NCI-H748 (cell line): Measurements from ENCODE around the gene KRT86.

ENCODE experiments used
- DNase-seq: peaks from one replicate; lab custom pipeline; 2025; ENCODE audit not compliant: unreplicated experiment; lab: John Stamatoyannopoulos, UW

Gene KRT86

GRCh38 chr12:52353766-52354165 lies 79.3 kb downstream of the KRT86 start:
- peak; percentile 46 for DNase-seq

DNA sequence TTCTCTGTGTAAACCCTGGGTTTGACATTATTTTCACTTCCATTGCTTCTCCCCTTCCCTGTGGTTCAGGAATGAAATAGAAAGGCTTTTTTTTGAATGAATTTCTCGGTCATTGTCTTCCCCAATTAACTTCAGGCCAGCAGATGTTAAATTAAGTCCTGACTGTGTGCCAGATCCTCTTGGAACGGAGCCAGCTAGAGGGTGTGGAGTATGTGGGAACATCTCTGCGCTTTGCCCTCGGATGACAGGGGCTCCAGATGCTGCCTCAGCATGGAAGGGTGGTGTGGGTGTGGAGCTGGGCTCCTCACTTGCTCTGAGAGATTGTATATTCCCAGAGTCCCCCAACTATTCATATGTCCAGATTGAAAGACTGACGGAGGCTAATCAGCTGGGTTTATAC lies 79.8 kb downstream of the KRT86 start:
- DNase-seq: peak; percentile 83

GRCh38 chr12:52355176-52355575 lies 80.7 kb downstream of the KRT86 start:
- no peak for DNase-seq

DNA sequence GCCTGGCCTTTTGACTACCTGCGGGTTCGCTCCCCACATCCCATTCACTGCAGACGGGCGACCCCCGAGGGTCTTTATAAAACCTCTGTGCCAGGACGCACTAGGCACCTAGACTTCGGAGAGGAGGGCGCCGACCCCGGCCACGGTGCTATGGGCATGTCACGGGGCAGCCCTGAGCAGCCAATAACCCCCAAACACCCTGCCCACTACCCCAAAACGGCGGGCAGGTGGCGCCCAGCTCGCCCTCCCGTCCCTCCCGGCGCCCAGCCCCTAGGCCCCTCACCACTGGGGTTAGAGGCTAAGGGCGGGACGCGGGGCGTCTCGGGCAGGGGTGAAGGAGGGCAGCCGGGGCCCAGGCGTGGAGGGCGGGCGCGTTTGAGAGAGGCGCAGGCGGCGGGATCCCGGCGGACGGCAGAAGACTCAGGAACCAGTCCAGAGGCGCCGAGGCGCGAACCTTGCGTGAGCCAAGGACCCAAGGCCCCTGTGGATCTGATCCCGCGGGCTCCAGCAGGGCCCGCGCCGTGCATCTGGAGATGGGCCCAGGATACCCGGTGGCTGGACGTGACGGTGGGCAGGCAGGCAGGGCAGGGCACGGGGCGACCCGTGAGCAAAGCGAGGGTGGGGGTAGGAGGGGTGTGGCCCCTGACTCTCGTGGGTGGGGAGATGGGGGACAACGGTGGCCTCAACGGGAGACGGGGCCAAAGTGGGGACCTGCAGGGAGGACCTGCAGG lies 81.8 kb downstream of the KRT86 start:
- no peak for DNase-seq

DNA sequence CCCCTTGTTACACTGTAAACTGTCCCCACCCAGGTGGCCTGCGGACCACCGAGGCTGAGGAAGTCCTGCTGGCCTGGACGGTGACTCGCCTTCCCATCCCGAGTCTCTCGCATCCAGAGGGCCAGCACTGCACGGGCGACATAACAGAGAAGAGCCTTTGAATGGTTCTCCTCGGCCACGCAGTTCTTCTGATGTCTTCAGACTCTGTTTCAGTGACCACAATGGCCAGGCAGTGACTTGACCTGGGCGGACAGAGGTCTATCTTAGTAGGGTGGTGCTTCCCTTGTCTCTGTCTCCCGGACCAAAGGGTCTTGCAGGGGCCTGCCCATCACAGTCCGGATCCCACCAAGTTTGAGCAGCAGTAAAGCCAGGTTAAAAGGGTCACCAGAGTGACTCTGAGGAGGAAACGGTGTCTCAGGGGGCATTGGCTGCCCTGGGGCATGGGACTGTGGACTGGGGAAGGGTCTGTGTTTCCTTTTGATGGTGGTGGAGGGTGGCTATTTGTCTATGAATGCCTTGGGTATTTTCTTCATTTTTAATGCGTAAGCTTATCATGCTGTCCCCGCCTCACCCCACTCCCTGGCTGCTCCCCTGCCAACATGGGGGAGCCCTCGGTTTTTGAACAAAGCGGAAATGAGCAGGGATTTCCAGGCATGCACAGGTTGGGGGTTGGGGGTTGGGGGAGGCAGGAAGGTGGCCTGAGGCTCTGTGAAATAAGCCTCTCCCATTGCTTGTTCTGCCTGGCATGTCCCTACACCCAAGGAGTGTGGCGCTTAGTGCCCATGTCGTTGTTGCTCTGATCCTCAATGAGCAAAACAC lies 82.5 kb downstream of the KRT86 start:
- no peak for DNase-seq
